Liver (tissue), 3 donors: ENCODE data around the gene IFNG.

Source experiments
- FOXA1 ChIP-seq: IDR thresholded peaks from 2 replicates; pipeline ENCODE4 v1.6.1; 2016; ENCODE audit warnings: antibody characterized with exemption
- TAF1 ChIP-seq: conservative IDR thresholded peaks from 2 replicates; pipeline ENCODE4 v1.6.1; 2016; ENCODE audit warnings: antibody characterized with exemption, mild to moderate bottlenecking
- TF ChIP-seq, protein P1 (sequence below): fragments of 150-350 bp; IDR thresholded peaks from 2 replicates; pipeline ENCODE4 v1.5.1; 2017; ENCODE audit warnings: improper control_type of control experiment, low read depth, low read length; ENCODE audit not compliant: missing input control
- TF ChIP-seq, protein P2 (sequence below): IDR thresholded peaks from 2 replicates; pipeline ENCODE4 v1.6.1; 2016; ENCODE audit warnings: antibody characterized with exemption, mild to moderate bottlenecking
- TF ChIP-seq, protein P3 (sequence below): IDR thresholded peaks from 2 replicates; pipeline ENCODE4 v1.6.1; 2016; ENCODE audit warnings: antibody characterized with exemption
- donor health status: healthy.
- donor health status: healthy.

DNA sequence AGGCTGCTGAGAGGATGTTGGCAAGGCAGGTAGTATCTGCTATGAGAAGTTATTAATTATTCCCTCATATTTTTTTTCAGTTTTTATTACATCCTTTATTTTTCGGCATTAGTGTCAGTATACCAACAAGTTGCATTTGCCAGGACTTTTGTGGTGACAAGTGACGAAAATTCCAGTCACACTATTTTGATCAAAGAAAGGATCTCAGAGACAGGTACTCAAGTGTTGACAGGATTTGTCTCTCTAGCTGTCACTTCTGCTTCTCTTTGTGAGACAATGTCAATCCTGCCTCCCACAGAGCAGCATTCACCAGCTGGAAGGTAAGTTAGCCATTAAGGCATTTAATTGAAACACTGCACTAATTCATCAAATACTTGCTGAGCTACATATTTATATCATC lies 18.0 kb upstream of the IFNG start:
- TF ChIP-seq, protein P1, sequence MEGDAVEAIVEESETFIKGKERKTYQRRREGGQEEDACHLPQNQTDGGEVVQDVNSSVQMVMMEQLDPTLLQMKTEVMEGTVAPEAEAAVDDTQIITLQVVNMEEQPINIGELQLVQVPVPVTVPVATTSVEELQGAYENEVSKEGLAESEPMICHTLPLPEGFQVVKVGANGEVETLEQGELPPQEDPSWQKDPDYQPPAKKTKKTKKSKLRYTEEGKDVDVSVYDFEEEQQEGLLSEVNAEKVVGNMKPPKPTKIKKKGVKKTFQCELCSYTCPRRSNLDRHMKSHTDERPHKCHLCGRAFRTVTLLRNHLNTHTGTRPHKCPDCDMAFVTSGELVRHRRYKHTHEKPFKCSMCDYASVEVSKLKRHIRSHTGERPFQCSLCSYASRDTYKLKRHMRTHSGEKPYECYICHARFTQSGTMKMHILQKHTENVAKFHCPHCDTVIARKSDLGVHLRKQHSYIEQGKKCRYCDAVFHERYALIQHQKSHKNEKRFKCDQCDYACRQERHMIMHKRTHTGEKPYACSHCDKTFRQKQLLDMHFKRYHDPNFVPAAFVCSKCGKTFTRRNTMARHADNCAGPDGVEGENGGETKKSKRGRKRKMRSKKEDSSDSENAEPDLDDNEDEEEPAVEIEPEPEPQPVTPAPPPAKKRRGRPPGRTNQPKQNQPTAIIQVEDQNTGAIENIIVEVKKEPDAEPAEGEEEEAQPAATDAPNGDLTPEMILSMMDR: no peak
- TF ChIP-seq, protein P2, sequence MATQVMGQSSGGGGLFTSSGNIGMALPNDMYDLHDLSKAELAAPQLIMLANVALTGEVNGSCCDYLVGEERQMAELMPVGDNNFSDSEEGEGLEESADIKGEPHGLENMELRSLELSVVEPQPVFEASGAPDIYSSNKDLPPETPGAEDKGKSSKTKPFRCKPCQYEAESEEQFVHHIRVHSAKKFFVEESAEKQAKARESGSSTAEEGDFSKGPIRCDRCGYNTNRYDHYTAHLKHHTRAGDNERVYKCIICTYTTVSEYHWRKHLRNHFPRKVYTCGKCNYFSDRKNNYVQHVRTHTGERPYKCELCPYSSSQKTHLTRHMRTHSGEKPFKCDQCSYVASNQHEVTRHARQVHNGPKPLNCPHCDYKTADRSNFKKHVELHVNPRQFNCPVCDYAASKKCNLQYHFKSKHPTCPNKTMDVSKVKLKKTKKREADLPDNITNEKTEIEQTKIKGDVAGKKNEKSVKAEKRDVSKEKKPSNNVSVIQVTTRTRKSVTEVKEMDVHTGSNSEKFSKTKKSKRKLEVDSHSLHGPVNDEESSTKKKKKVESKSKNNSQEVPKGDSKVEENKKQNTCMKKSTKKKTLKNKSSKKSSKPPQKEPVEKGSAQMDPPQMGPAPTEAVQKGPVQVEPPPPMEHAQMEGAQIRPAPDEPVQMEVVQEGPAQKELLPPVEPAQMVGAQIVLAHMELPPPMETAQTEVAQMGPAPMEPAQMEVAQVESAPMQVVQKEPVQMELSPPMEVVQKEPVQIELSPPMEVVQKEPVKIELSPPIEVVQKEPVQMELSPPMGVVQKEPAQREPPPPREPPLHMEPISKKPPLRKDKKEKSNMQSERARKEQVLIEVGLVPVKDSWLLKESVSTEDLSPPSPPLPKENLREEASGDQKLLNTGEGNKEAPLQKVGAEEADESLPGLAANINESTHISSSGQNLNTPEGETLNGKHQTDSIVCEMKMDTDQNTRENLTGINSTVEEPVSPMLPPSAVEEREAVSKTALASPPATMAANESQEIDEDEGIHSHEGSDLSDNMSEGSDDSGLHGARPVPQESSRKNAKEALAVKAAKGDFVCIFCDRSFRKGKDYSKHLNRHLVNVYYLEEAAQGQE: no peak
- TF ChIP-seq, protein P3, sequence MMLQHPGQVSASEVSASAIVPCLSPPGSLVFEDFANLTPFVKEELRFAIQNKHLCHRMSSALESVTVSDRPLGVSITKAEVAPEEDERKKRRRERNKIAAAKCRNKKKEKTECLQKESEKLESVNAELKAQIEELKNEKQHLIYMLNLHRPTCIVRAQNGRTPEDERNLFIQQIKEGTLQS: no peak
- TF ChIP-seq TAF1: no peak
- no peak for TF ChIP-seq FOXA1
